H1 (cell line): ENCODE measurements around the gene FIBIN. TPM values are rescaled to one million over a fixed set of nuclear protein-coding genes. Genes with fewer than 3 reads are reported as not detected.

Experiments
- CTCF ChIA-PET: fragments of 300-600 bp; sonication (Branson Sonifier 250); formaldehyde crosslinking; loops from one replicate; lab custom pipeline; 2021; ENCODE audit not compliant: partially characterized antibody; lab: Charles Lee
- POLR2A ChIA-PET: fragments of 300-600 bp; sonication (Branson Sonifier 250); formaldehyde crosslinking; loops from one replicate; lab custom pipeline; 2021; ENCODE audit warnings: inconsistent platforms; ENCODE audit not compliant: partially characterized antibody; lab: Charles Lee
- DNase-seq, 2 experiments: peaks; one replicate each; pipeline versions ENCODE4 v3.0.0 to v3.0.0-alpha.2; 2010 to 2022; ENCODE audit warnings: low spot score in 2 of 2, low read depth in 1 of 2, mixed read lengths in 1 of 2
- FAIRE-seq: peaks from 2 replicates; lab custom pipeline; 2011; peaks lifted over from hg19 to GRCh38; lab: Jason Lieb, UNC
- H2AFZ ChIP-seq: 2 replicates; pipeline ENCODE4 v1.8.1; 2012; ENCODE audit warnings: low read length, inconsistent platforms
- H2AK5ac ChIP-seq: 2 replicates; pipeline ENCODE4 v1.6.1; 2013; ENCODE audit warnings: low read depth, low read length
- H2BK120ac ChIP-seq: replicated peaks from 2 replicates; pipeline ENCODE3; 2013; ENCODE audit warnings: low read depth, low read length, inconsistent platforms
- H2BK12ac ChIP-seq: 2 replicates; pipeline ENCODE4 v1.6.1; 2013; ENCODE audit warnings: low read depth, low read length
- H2BK15ac ChIP-seq: 2 replicates; pipeline ENCODE4 v1.6.1; 2013; ENCODE audit warnings: low read length
- H2BK20ac ChIP-seq: 2 replicates; pipeline ENCODE4 v1.6.1; 2013; ENCODE audit warnings: low read length
- H2BK5ac ChIP-seq: 2 replicates; pipeline ENCODE4 v1.6.1; 2013; ENCODE audit warnings: low read depth, low read length
- H3K14ac ChIP-seq: 2 replicates; pipeline ENCODE4 v1.6.1; 2013; ENCODE audit warnings: inconsistent platforms; ENCODE audit not compliant: insufficient read length
- H3K18ac ChIP-seq: 2 replicates; pipeline ENCODE4 v1.6.1; 2013; ENCODE audit warnings: low read length; ENCODE audit errors: extremely low read depth
- H3K23ac ChIP-seq: 2 replicates; pipeline ENCODE4 v1.6.1; 2013; ENCODE audit warnings: inconsistent platforms; ENCODE audit not compliant: insufficient read length
- H3K23me2 ChIP-seq: 2 replicates; pipeline ENCODE4 v1.6.1; 2013; ENCODE audit warnings: low read depth, low read length
- H3K27ac ChIP-seq: 2 replicates; pipeline ENCODE4 v1.6.1; 2011; ENCODE audit warnings: low read depth, low read length, inconsistent platforms
- H3K27me3 ChIP-seq, 4 experiments: replicated peaks in 1 of 4; 1 replicate in 1 of 4; 2 replicates in 3 of 4; pipeline versions ENCODE4 v1.6.1 to v1.8.1; 2011 to 2013; ENCODE audit warnings: low read length in 3 of 4, mild to moderate bottlenecking in 3 of 4, inconsistent platforms in 2 of 4, mixed read lengths in 2 of 4, moderate library complexity in 1 of 4; ENCODE audit not compliant: control insufficient read depth in 3 of 4, insufficient read depth in 3 of 4; ENCODE audit errors: extremely low read depth in 1 of 4
- H3K36me3 ChIP-seq, 4 experiments: 2 replicates each; pipeline versions ENCODE4 v1.6.1 to v1.8.1; 2011 to 2013; ENCODE audit warnings: mild to moderate bottlenecking in 4 of 4, low read length in 3 of 4, moderate library complexity in 2 of 4, control low read depth in 1 of 4, inconsistent platforms in 1 of 4; ENCODE audit not compliant: insufficient read depth in 4 of 4, control insufficient read depth in 2 of 4
- H3K4ac ChIP-seq: replicated peaks from 2 replicates; pipeline ENCODE3; 2013; ENCODE audit warnings: low read length, low read depth, mixed read lengths, inconsistent platforms; ENCODE audit not compliant: insufficient read length
- H3K4me1 ChIP-seq, 4 experiments: replicated peaks in 1 of 4; 1 replicate in 1 of 4; 2 replicates in 3 of 4; pipeline versions ENCODE4 v1.6.1 to v1.8.1; 2011 to 2013; ENCODE audit warnings: low read length in 3 of 4, inconsistent platforms in 2 of 4, mixed read lengths in 1 of 4; ENCODE audit not compliant: insufficient read depth in 4 of 4, control insufficient read depth in 3 of 4
- H3K4me2 ChIP-seq, 2 experiments: 2 replicates each; pipeline versions ENCODE4 v1.6.1 to v1.8.1; 2011 to 2013; ENCODE audit warnings: low read depth in 2 of 2, low read length in 2 of 2, control low read depth in 1 of 2, inconsistent platforms in 1 of 2, mild to moderate bottlenecking in 1 of 2; ENCODE audit not compliant: insufficient read depth in 1 of 2
- H3K4me3 ChIP-seq, 4 experiments: fragments of 200-600, 300-600 bp in 1 of 4; sonication (generic), shearing (Covaris generic), sonication (Bioruptor Twin) in 1 of 4; 2 replicates each; pipeline versions ENCODE4 v1.5.1 to v1.8.1; 2011 to 2016; ENCODE audit warnings: low read length in 4 of 4, low read depth in 3 of 4, control low read depth in 2 of 4, inconsistent platforms in 2 of 4, mild to moderate bottlenecking in 2 of 4, mixed read lengths in 1 of 4, moderate library complexity in 1 of 4; ENCODE audit not compliant: insufficient read depth in 2 of 4; ENCODE audit errors: extremely low read depth in 1 of 4
- H3K56ac ChIP-seq: replicated peaks from 2 replicates; pipeline ENCODE3; 2013; ENCODE audit warnings: low read depth, mild to moderate bottlenecking, mixed read lengths, low read length, inconsistent platforms; ENCODE audit not compliant: insufficient read length
- H3K79me1 ChIP-seq: 2 replicates; pipeline ENCODE4 v1.6.1; 2013; ENCODE audit warnings: low read depth, low read length, control low read depth
- H3K79me2 ChIP-seq, 2 experiments: 2 replicates each; pipeline versions ENCODE4 v1.6.1 to v1.8.1; 2012 to 2013; ENCODE audit warnings: low read length in 2 of 2, mild to moderate bottlenecking in 2 of 2, inconsistent platforms in 1 of 2; ENCODE audit not compliant: insufficient read depth in 2 of 2, control insufficient read depth in 1 of 2
- H3K9ac ChIP-seq, 4 experiments: replicated peaks in 1 of 4; 1 replicate in 1 of 4; 2 replicates in 3 of 4; pipeline versions ENCODE4 v1.6.1 to v1.8.1; 2011 to 2013; ENCODE audit warnings: low read depth in 3 of 4, low read length in 3 of 4, control low read depth in 2 of 4, mild to moderate bottlenecking in 2 of 4, moderate library complexity in 2 of 4, inconsistent platforms in 1 of 4; ENCODE audit errors: extremely low read depth in 1 of 4
- H3K9me3 ChIP-seq, 2 experiments: 2 replicates each; pipeline versions ENCODE4 v1.6.1 to v1.8.1; 2012 to 2013; ENCODE audit warnings: mild to moderate bottlenecking in 2 of 2, moderate library complexity in 2 of 2, control low read depth in 1 of 2, inconsistent platforms in 1 of 2, low read depth in 1 of 2, low read length in 1 of 2, mixed read lengths in 1 of 2; ENCODE audit not compliant: insufficient read depth in 2 of 2
- H4K20me1 ChIP-seq, 2 experiments: replicated peaks in 1 of 2; 2 replicates each; pipeline versions ENCODE3 to v1.8.1; 2011 to 2013; ENCODE audit warnings: inconsistent platforms in 2 of 2, low read length in 2 of 2, mild to moderate bottlenecking in 1 of 2; ENCODE audit not compliant: insufficient read depth in 2 of 2, control insufficient read depth in 1 of 2
- H4K5ac ChIP-seq: 2 replicates; pipeline ENCODE4 v1.6.1; 2013; ENCODE audit warnings: low read length, low read depth, mixed read lengths, inconsistent platforms; ENCODE audit not compliant: insufficient read length
- H4K8ac ChIP-seq: 2 replicates; pipeline ENCODE4 v1.8.0; 2013; ENCODE audit warnings: mild to moderate bottlenecking, moderate library complexity, low read length, inconsistent platforms; ENCODE audit not compliant: insufficient read depth; ENCODE audit errors: extremely low read depth
- H4K91ac ChIP-seq: replicated peaks from 2 replicates; pipeline ENCODE3; 2013; ENCODE audit warnings: low read length, mixed read lengths, inconsistent platforms; ENCODE audit not compliant: insufficient read length
- CBX5 ChIP-seq: fragments of 300-800, 300-1000 bp; sonication (generic); IDR thresholded peaks from 2 replicates; pipeline ENCODE4 v1.7.1; 2016; ENCODE audit warnings: antibody characterized with exemption, low read length, low read depth
- RFX5 ChIP-seq: IDR thresholded peaks from 2 replicates; pipeline ENCODE4 v1.6.1; 2011; ENCODE audit warnings: low read depth, low read length, improper control_type of control experiment, borderline replicate concordance
- TCF12 ChIP-seq: IDR thresholded peaks from 2 replicates; pipeline ENCODE4 v1.6.1; 2011; ENCODE audit warnings: low read depth, mild to moderate bottlenecking, low read length
- WGBS, 2 experiments: shearing (Covaris generic) in 1 of 2; methylation state at CpG; one replicate each; pipeline versions ENCODE4 v1.1.6 to v1.1.7; 2013 to 2015; ENCODE audit warnings: low lambda C conversion rate in 2 of 2, mixed read lengths in 2 of 2, inconsistent platforms in 1 of 2, low coverage in 1 of 2, missing lambda C conversion rate in 1 of 2; ENCODE audit not compliant: insufficient replicate concordance in 2 of 2, insufficient coverage in 1 of 2, insufficient read length in 1 of 2; ENCODE audit errors: extremely low coverage in 1 of 2, missing lambda C conversion rate in 1 of 2; 5-methylcytosine and 5-hydroxymethylcytosine counted together
- polyA plus RNA-seq, 7 experiments: library from polyadenylated mRNA; depleted of rRNA in 3 of 7; stranded (reverse) in 5 of 7; unstranded in 2 of 7; fragments of >200 nt in 5 of 7; fragments of 200-250 nt in 2 of 7; gene quantifications; 1 replicate in 5 of 7; 2 replicates in 1 of 7; 4 replicates in 1 of 7; pipeline versions ENCODE4 v1.2.1 to v1.2.3, GENCODE V29; 2011 to 2013; ENCODE audit warnings: missing spikeins in 2 of 7, mixed read lengths in 2 of 7
- total RNA-seq: library from RNA; stranded (reverse); fragmentation: NEBNext Ultra II Directional; extraction: Animal tissue kit (Norgen Biotek cat#: 25700); gene quantifications from 2 replicates; pipeline ENCODE4 v1.2.1, GENCODE V29; 2021

Gene FIBIN
- total and polyA plus RNA-seq, 2 of the 8 experiments (the other 6 are each of a cell fraction or from before 2014, with no cell fraction given), result 0.38 to 0.45 TPM

DNA sequence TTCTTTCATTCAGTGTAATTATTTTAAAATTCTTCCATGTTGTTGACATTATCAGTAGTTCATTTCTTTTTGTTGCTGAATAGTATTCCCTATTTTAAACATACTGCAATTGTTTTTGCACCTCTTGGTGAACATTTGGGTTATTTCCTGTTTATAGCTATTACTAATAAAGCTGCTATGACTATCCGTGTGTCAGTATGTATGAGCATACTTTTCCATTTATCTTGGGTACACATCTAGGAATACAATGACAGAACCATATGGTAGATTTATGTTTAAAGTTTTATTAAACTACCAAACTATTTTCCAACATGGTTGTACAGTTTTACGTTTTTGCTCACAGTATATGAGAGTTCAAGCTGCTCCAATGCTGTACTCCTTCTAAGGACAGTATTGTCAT lies 22.0 kb upstream of the FIBIN start:
- Histone ChIP-seq H3K27ac (no peak overlapping the region), H3K4ac (no peak overlapping the region), H3K23me2 (no peaks in the 10 kb centered on the region), H3K9ac (no peak overlapping the region), H2AFZ (no peak overlapping the region), H4K5ac (no peak overlapping the region), H4K91ac (no peak overlapping the region), H3K79me1 (no peaks in the 10 kb centered on the region), H3K56ac (no peak overlapping the region), H2BK5ac (no peak overlapping the region), H3K4me1 (no peaks in the 10 kb centered on the region), H3K23ac (no peak overlapping the region), H2BK120ac (no peak overlapping the region), H3K36me3 (no peaks in the 10 kb centered on the region), H2BK20ac (no peak overlapping the region), H4K8ac (no peak overlapping the region), H3K4me3 (no peak overlapping the region), H3K4me2 (no peak overlapping the region)
- DNase-seq, result no peak
- POLR2A ChIA-PET, result no interaction called here
- TF ChIP-seq RFX5, result no peak
- no peak for TF ChIP-seq CBX5
- TF ChIP-seq TCF12, result no peak
- TF ChIP-seq, all 59 proteins: peak for 0
- no peaks in the 10 kb centered on the region for H3K27me3 ChIP-seq
- 91% methylated on average over 2 of the region's 2 CpGs; no CpG with 5 or more reads in 1 of the 2 experiments for WGBS, 2 experiments
- CTCF ChIA-PET, result no interaction called here
- H3K18ac ChIP-seq, result no peak overlapping the region
- no peak for FAIRE-seq
- H2AK5ac ChIP-seq, result no peak overlapping the region
- H3K14ac ChIP-seq, result no peak overlapping the region
- no peak overlapping the region for H2BK15ac ChIP-seq
- no peak overlapping the region for H2BK12ac ChIP-seq
- H4K20me1 ChIP-seq, result no peaks in the 10 kb centered on the region
- H3K79me2 ChIP-seq, result no peaks in the 10 kb centered on the region
- no peaks in the 10 kb centered on the region for H3K9me3 ChIP-seq
